RWPE2 (cell line): ENCODE results near the gene ARHGAP26.

Source experiments
- ATAC-seq: fragments of 200-7000 bp; cut with Tn5 transposase; 3 replicates; pipeline ENCODE4 v1.9.1; 2021; ENCODE audit warnings: low read depth
- DNase-seq: peaks from one replicate; pipeline ENCODE4 v3.0.0-alpha.2; 2020; ENCODE audit warnings: low spot score
- H3K27ac ChIP-seq: fragments of 450-650 bp; 2 replicates; pipeline ENCODE4 v1.5.1; 2017; ENCODE audit warnings: mild to moderate bottlenecking; ENCODE audit not compliant: poor library complexity, severe bottlenecking
- H3K27me3 ChIP-seq: fragments of 250-450 bp; sonication (Bioruptor Pico); 2 replicates; pipeline ENCODE4 v1.5.1; 2021; ENCODE audit warnings: mild to moderate bottlenecking, moderate library complexity; ENCODE audit not compliant: insufficient read depth, poor library complexity, severe bottlenecking
- H3K36me3 ChIP-seq: fragments of 250-450 bp; sonication (Bioruptor Pico); 2 replicates; pipeline ENCODE4 v1.5.1; 2020; ENCODE audit warnings: low read depth, mild to moderate bottlenecking, moderate library complexity
- H3K4me1 ChIP-seq: fragments of 250-450 bp; sonication (Bioruptor Pico); 2 replicates; pipeline ENCODE4 v1.5.1; 2021; ENCODE audit warnings: mild to moderate bottlenecking, moderate library complexity; ENCODE audit not compliant: insufficient read depth, poor library complexity, severe bottlenecking
- H3K4me3 ChIP-seq: fragments of 250-450 bp; sonication (Bioruptor Pico); 2 replicates; pipeline ENCODE4 v1.5.1; 2021; ENCODE audit warnings: mild to moderate bottlenecking, moderate library complexity; ENCODE audit not compliant: severe bottlenecking
- H3K9me3 ChIP-seq: fragments of 250-450 bp; sonication (Bioruptor Pico); 2 replicates; pipeline ENCODE4 v1.5.1; 2021; ENCODE audit warnings: mild to moderate bottlenecking, moderate library complexity; ENCODE audit not compliant: severe bottlenecking
- TF ChIP-seq, protein P1 (sequence below): fragments of 450-650 bp; IDR thresholded peaks from one replicate; pipeline ENCODE4 v1.5.1; 2017; ENCODE audit warnings: mild to moderate bottlenecking, moderate library complexity; ENCODE audit not compliant: poor library complexity, severe bottlenecking

ARHGAP26 gene

DNA sequence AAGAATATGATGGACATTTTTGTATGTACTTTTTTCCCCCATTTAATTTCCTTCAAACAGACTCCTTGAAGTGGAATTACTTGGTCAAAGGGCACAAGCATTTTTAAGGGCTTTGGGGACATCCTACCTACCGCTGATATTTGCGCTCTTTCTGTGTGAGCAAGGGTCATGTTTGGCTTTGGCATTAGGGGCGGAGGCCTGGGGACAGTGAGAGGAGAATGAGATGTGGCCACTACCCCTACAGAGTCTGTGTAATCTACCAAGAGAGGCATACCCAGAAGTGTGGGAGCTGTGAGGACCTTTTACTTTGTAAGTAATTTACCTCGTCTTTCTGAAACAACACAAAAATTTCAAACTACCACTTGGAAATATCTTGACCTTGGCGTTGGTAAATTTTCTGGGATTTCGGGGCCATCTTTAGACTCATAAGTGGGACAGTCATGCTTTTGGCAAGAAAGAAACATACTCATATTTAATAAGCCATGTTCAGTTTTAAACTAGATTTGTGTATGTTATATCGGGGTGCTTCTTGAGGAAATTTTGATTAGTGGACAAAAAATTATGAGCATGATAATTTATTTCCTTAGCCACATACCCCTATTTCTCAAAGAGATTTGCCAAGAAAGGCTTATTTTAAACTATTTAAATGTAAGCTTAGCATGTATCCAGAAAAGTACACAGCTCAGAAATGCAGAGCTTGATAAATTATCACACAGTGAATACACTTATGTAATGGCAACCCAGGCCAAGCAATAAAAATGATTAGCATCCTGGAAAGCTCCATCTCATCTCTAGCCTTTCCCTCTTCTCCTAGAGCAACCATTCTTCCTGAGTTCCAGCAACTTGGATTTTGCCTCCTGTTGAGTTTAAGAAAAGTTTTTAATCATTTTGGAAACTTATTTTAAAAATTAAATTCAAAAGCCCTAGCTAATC, 63.6 kb downstream of the ARHGAP26 start:
- Histone ChIP-seq H3K4me3 (no peak overlapping the region), H3K27me3 (no peaks in the 10 kb centered on the region), H3K4me1 (peaks cover 17% of the 10 kb centered on the region), H3K27ac (no peak overlapping the region), H3K36me3 (no peaks in the 10 kb centered on the region), H3K9me3 (no peaks in the 10 kb centered on the region)
- TF ChIP-seq, protein P1, sequence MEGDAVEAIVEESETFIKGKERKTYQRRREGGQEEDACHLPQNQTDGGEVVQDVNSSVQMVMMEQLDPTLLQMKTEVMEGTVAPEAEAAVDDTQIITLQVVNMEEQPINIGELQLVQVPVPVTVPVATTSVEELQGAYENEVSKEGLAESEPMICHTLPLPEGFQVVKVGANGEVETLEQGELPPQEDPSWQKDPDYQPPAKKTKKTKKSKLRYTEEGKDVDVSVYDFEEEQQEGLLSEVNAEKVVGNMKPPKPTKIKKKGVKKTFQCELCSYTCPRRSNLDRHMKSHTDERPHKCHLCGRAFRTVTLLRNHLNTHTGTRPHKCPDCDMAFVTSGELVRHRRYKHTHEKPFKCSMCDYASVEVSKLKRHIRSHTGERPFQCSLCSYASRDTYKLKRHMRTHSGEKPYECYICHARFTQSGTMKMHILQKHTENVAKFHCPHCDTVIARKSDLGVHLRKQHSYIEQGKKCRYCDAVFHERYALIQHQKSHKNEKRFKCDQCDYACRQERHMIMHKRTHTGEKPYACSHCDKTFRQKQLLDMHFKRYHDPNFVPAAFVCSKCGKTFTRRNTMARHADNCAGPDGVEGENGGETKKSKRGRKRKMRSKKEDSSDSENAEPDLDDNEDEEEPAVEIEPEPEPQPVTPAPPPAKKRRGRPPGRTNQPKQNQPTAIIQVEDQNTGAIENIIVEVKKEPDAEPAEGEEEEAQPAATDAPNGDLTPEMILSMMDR = no peak
- DNase-seq (no peak), ATAC-seq (no peak)

GRCh38 chr5:142834504-142834903, 64.3 kb downstream of the ARHGAP26 start:
- DNase-seq (no peak), ATAC-seq (no peak)
- Histone ChIP-seq H3K27me3 (no peaks in the 10 kb centered on the region), H3K9me3 (no peaks in the 10 kb centered on the region), H3K4me1 (peaks cover 14% of the 10 kb centered on the region), H3K27ac (no peak overlapping the region), H3K36me3 (no peaks in the 10 kb centered on the region), H3K4me3 (no peak overlapping the region)
- TF ChIP-seq, protein P1 = no peak

- DNase-seq (no peak), ATAC-seq (no peak)
- TF ChIP-seq, protein P1 = no peak
- H3K36me3 ChIP-seq = no peaks in the 10 kb centered on the region
- H3K27me3 ChIP-seq = no peaks in the 10 kb centered on the region
- peaks cover 13% of the 10 kb centered on the region for H3K4me1 ChIP-seq
- H3K9me3 ChIP-seq = no peaks in the 10 kb centered on the region
- H3K4me3 ChIP-seq = no peak overlapping the region
- no peak overlapping the region for H3K27ac ChIP-seq
Measured at GRCh38 chr5:142835540-142835939, 65.4 kb downstream of the ARHGAP26 start.

- no peak for DNase-seq
- Histone ChIP-seq H3K9me3 (no peaks in the 10 kb centered on the region), H3K27ac (no peak overlapping the region), H3K36me3 (no peaks in the 10 kb centered on the region), H3K27me3 (no peaks in the 10 kb centered on the region), H3K4me3 (no peak overlapping the region), H3K4me1 (peaks cover 9% of the 10 kb centered on the region)
- TF ChIP-seq, protein P1 = no peak
- no peak for ATAC-seq
Measured at GRCh38 chr5:142836048-142836447, 65.9 kb downstream of the ARHGAP26 start.
